OCI-LY7 (cell line): ENCODE results near the gene PTPN18. TPM values are rescaled to one million over a fixed set of nuclear protein-coding genes. Genes with fewer than 3 reads are reported as not detected.
A peak's percentile ranks its signal among the peaks of the same experiment; 100 is the strongest.
"Not testable (repeated sequence)": the region's sequence is repeated elsewhere in the genome, so short reads cannot be mapped to it uniquely, and the experiment has no call there.

ENCODE experiments used
- BruUV-seq: library from RNA; stranded (reverse); fragments of 400-500 nt; replicated peaks from 2 replicates; lab custom pipeline; 2021; lab: Mats Ljungman, UMichigan
- CTCF ChIA-PET: fragments of 300-600 bp; sonication (Branson Sonifier 250); formaldehyde crosslinking; loops from one replicate; lab custom pipeline; 2022; ENCODE audit warnings: antibody characterized with exemption; ENCODE audit not compliant: unreplicated experiment; lab: Charles Lee
- POLR2A ChIA-PET: fragments of 300-600 bp; sonication (Branson Sonifier 250); formaldehyde crosslinking; loops from one replicate; lab custom pipeline; 2022; ENCODE audit warnings: antibody characterized with exemption; lab: Charles Lee
- DNase-seq: peaks from one replicate; pipeline ENCODE4 v3.0.0-alpha.2; 2015; ENCODE audit warnings: low spot score
- H2AFZ ChIP-seq: fragments of 200-600 bp; sonication (generic), shearing (Covaris generic); 2 replicates; pipeline ENCODE4 v1.6.1; 2014; ENCODE audit warnings: mild to moderate bottlenecking, antibody characterized with exemption, low read length, moderate library complexity
- H3K27ac ChIP-seq: fragments of 200-600 bp; sonication (generic); 2 replicates; pipeline ENCODE4 v1.5.1; 2014; ENCODE audit warnings: mixed run types, low read depth, mild to moderate bottlenecking, moderate library complexity, low read length, inconsistent platforms; ENCODE audit not compliant: poor library complexity, severe bottlenecking
- H3K36me3 ChIP-seq: fragments of 200-600 bp; sonication (generic); 2 replicates; pipeline ENCODE4 v1.6.1; 2014; ENCODE audit warnings: mild to moderate bottlenecking, antibody characterized with exemption, low read length, moderate library complexity, mixed read lengths; ENCODE audit not compliant: insufficient read depth
- H3K4me1 ChIP-seq: fragments of 200-600 bp; sonication (generic); 2 replicates; pipeline ENCODE4 v1.5.1; 2014; ENCODE audit warnings: mild to moderate bottlenecking, low read length; ENCODE audit not compliant: insufficient read depth, poor library complexity, severe bottlenecking
- H3K4me2 ChIP-seq: fragments of 200-600 bp; sonication (generic); 2 replicates; pipeline ENCODE4 v1.6.1; 2014; ENCODE audit warnings: mild to moderate bottlenecking, low read length
- H3K4me3 ChIP-seq: fragments of 200-600 bp; sonication (generic); 2 replicates; pipeline ENCODE4 v1.5.1; 2014; ENCODE audit warnings: mild to moderate bottlenecking, low read depth, low read length; ENCODE audit not compliant: poor library complexity, severe bottlenecking
- H3K79me2 ChIP-seq: fragments of 200-600 bp; sonication (generic); 2 replicates; pipeline ENCODE4 v1.6.1; 2016; ENCODE audit warnings: low read depth, mild to moderate bottlenecking, low read length, moderate library complexity, mixed read lengths; ENCODE audit not compliant: insufficient read depth
- H3K9me2 ChIP-seq: fragments of 200-600 bp; sonication (generic); 2 replicates; pipeline ENCODE4 v1.6.1; 2016; ENCODE audit warnings: mild to moderate bottlenecking, low read length, mixed read lengths; ENCODE audit not compliant: insufficient read depth
- H3K9me3 ChIP-seq: fragments of 200-600 bp; sonication (generic); 2 replicates; pipeline ENCODE4 v1.6.1; 2014; ENCODE audit warnings: mild to moderate bottlenecking, mixed run types, low read length, mixed read lengths
- H4K20me1 ChIP-seq: fragments of 200-600 bp; sonication (generic); 2 replicates; pipeline ENCODE4 v1.6.1; 2014; ENCODE audit warnings: mild to moderate bottlenecking, antibody characterized with exemption, low read length, moderate library complexity, mixed read lengths; ENCODE audit not compliant: insufficient read depth
- EZH2phosphoT487 ChIP-seq: fragments of 200-600 bp; sonication (generic); IDR thresholded peaks from 2 replicates; pipeline ENCODE4 v1.6.1; 2018; ENCODE audit warnings: low read depth, borderline replicate concordance, mild to moderate bottlenecking, mixed run types, antibody characterized with exemption, low read length, moderate library complexity, mixed read lengths
- intact Hi-C: fragments of 100-400 bp; cut with micrococcal nuclease; formaldehyde crosslinking; loops from one replicate; pipeline ENCODE4 v1.10.0; 2022; ENCODE audit not compliant: unreplicated experiment
- total RNA-seq, 2 experiments: library from RNA; depleted of rRNA in 1 of 2; stranded (reverse); fragments of >200 nt in 1 of 2; shearing (Covaris generic) in 1 of 2; gene quantifications; 2 replicates each; pipeline ENCODE4 v1.2.3, GENCODE V29; 2014 to 2022
- TF ChIP-seq, protein P1 (sequence below): fragments of 200-600 bp; sonication (generic); conservative IDR thresholded peaks from 2 replicates; pipeline ENCODE4 v1.5.1; 2014; ENCODE audit warnings: mild to moderate bottlenecking, antibody characterized with exemption, low read length, moderate library complexity, mixed read lengths

The PTPN18 gene
- total RNA-seq, 2 experiments from 2014 or later, result 96.6 to 309 TPM

- Histone ChIP-seq H3K4me1 (peaks cover 65% of the 10 kb centered on the region), H3K4me2 (peak overlapping the region; percentile 91), H3K9me2 (no peaks in the 10 kb centered on the region), H3K4me3 (peak overlapping the region; percentile 61), H3K27ac (peak overlapping the region; percentile 100), H3K36me3 (no peaks in the 10 kb centered on the region), H3K79me2 (no peaks in the 10 kb centered on the region), H3K9me3 (no peaks in the 10 kb centered on the region), H2AFZ (peak overlapping the region; percentile 65; the same call in 1 of the 2 replicates), H4K20me1 (no peaks in the 10 kb centered on the region)
- TF ChIP-seq EZH2phosphoT487, result no peak
- TF ChIP-seq, protein P1, sequence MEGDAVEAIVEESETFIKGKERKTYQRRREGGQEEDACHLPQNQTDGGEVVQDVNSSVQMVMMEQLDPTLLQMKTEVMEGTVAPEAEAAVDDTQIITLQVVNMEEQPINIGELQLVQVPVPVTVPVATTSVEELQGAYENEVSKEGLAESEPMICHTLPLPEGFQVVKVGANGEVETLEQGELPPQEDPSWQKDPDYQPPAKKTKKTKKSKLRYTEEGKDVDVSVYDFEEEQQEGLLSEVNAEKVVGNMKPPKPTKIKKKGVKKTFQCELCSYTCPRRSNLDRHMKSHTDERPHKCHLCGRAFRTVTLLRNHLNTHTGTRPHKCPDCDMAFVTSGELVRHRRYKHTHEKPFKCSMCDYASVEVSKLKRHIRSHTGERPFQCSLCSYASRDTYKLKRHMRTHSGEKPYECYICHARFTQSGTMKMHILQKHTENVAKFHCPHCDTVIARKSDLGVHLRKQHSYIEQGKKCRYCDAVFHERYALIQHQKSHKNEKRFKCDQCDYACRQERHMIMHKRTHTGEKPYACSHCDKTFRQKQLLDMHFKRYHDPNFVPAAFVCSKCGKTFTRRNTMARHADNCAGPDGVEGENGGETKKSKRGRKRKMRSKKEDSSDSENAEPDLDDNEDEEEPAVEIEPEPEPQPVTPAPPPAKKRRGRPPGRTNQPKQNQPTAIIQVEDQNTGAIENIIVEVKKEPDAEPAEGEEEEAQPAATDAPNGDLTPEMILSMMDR, result peak; percentile 21; the same call in 1 of the 2 replicates
- intact Hi-C loops, result no loop called here
- ChIA-PET POLR2A (interaction anchor here (1.2 to 1.9 kb wide), 3 partner anchors 15 to 51 kb away, joined by 3 to 9 read pairs (median 5); partner anchors contain the start of gene IMP4), CTCF (no interaction called here)
- BruUV-seq, result TSS peak; percentile 20
- DNase-seq, result peak; percentile 9
These were observed 36.2 kb downstream of the PTPN18 start for GRCh38 chr2:130391872-130392670.

DNA sequence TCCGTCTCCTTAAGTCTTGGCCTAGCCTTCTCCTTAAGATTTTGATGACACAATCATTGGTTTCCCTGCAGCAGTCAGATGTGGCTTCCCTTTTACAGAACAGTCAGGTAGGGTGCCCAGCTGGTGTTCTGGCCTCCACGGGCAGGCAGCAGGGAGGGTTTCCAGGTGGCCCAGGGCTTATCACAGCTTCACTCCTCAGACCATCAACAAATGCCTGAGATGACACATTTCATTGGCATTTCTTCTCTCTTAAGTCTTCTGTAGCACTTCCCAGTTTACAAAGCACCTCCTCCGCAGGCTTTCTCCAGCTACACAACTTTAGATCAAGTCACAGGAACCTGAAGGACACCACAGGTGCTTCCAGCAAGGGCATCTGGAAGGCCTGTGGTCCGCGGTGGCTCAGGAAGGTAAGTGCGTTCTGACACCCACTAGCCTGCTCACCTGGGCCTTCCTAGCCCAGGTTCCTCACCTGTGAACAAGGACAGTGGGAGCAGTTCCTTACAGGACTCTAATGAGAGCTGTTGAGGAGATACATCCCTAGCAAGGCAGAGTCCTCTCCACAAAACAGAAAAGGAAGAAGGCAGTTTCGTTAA lies 37.6 kb downstream of the PTPN18 start:
- peak; percentile 3 for DNase-seq
- no peak overlapping the region for H3K4me3 ChIP-seq
- no peaks in the 10 kb centered on the region for H4K20me1 ChIP-seq
- BruUV-seq, result no TSS peak
- no peaks in the 10 kb centered on the region for H3K79me2 ChIP-seq
- no peak for TF ChIP-seq EZH2phosphoT487
- H3K9me3 ChIP-seq, result no peaks in the 10 kb centered on the region
- H2AFZ ChIP-seq, result no peak overlapping the region
- no peak overlapping the region for H3K27ac ChIP-seq
- H3K4me2 ChIP-seq, result no peak overlapping the region
- intact Hi-C loops, result no loop called here
- H3K36me3 ChIP-seq, result no peaks in the 10 kb centered on the region
- ChIA-PET CTCF (no interaction called here), POLR2A (interaction anchor here (1.9 kb wide), 1 partner anchor 17 kb away, joined by 9 read pairs; no protein-coding TSS in a partner anchor)
- no peaks in the 10 kb centered on the region for H3K9me2 ChIP-seq
- peaks cover 52% of the 10 kb centered on the region for H3K4me1 ChIP-seq

- H3K27ac ChIP-seq, CTCF ChIA-PET, H4K20me1 ChIP-seq, H3K36me3 ChIP-seq, H3K4me2 ChIP-seq, H3K4me3 ChIP-seq, H3K9me2 ChIP-seq, POLR2A ChIA-PET, H3K79me2 ChIP-seq, H3K9me3 ChIP-seq, DNase-seq, intact Hi-C loops, H3K4me1 ChIP-seq, BruUV-seq, H2AFZ ChIP-seq: not testable (repeated sequence)
These were observed 50.4 kb downstream of the PTPN18 start for GRCh38 chr2:130406280-130406679.

- intact Hi-C loops, H3K4me3 ChIP-seq, CTCF ChIA-PET, H3K79me2 ChIP-seq, POLR2A ChIA-PET, H3K27ac ChIP-seq, BruUV-seq, H3K9me2 ChIP-seq, H4K20me1 ChIP-seq, H3K36me3 ChIP-seq, H3K9me3 ChIP-seq, H3K4me1 ChIP-seq, DNase-seq, H3K4me2 ChIP-seq, H2AFZ ChIP-seq: not testable (repeated sequence)
These were observed 60.8 kb downstream of the PTPN18 start for GRCh38 chr2:130416693-130417092.

DNA sequence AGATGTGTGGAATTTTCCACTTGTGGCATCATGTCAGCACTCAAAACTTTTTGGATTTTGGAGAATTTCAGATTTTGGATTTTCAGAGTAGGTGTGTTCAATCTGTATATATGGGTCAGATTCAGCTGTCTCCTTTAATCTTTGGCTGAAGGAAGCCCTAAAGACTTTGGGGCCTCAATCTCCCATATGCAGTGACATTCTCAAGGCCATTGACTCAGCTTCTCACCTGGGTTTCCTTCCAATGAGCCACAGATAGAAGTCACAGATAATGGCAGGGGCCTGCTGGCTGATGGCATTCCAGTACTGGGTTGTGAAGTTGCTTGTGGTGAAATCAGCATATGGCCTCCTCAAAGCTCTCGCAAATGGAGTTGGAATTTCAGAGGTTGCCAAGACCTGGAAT lies 63.0 kb downstream of the PTPN18 start:
- intact Hi-C loops, CTCF ChIA-PET: not testable (repeated sequence)

More for the DNA sequence above, 63.0 kb downstream of the PTPN18 start:
- BruUV-seq, H3K79me2 ChIP-seq, H3K9me2 ChIP-seq, H3K36me3 ChIP-seq, POLR2A ChIA-PET, H3K9me3 ChIP-seq, H3K4me2 ChIP-seq, H3K4me1 ChIP-seq, H3K27ac ChIP-seq, DNase-seq, H2AFZ ChIP-seq, H4K20me1 ChIP-seq, H3K4me3 ChIP-seq: not testable (repeated sequence)
